Metanephros (tissue), 2 donors: ENCODE results near the gene HMCN2. TPM values are rescaled to one million over a fixed set of nuclear protein-coding genes. Genes with fewer than 3 reads are reported as not detected.

ENCODE experiments used
- small RNA-seq: library from RNA; depleted of rRNA; stranded (forward); fragments of <200 nt; gene quantifications from one replicate; pipeline ENCODE3, GENCODE V24; 2014; ENCODE audit warnings: low replicate concordance
- total RNA-seq: library from RNA; depleted of rRNA; stranded (reverse); fragments of >200 nt; gene quantifications from one replicate; pipeline ENCODE4 v1.2.3, GENCODE V29; 2014

Gene HMCN2, protein sequence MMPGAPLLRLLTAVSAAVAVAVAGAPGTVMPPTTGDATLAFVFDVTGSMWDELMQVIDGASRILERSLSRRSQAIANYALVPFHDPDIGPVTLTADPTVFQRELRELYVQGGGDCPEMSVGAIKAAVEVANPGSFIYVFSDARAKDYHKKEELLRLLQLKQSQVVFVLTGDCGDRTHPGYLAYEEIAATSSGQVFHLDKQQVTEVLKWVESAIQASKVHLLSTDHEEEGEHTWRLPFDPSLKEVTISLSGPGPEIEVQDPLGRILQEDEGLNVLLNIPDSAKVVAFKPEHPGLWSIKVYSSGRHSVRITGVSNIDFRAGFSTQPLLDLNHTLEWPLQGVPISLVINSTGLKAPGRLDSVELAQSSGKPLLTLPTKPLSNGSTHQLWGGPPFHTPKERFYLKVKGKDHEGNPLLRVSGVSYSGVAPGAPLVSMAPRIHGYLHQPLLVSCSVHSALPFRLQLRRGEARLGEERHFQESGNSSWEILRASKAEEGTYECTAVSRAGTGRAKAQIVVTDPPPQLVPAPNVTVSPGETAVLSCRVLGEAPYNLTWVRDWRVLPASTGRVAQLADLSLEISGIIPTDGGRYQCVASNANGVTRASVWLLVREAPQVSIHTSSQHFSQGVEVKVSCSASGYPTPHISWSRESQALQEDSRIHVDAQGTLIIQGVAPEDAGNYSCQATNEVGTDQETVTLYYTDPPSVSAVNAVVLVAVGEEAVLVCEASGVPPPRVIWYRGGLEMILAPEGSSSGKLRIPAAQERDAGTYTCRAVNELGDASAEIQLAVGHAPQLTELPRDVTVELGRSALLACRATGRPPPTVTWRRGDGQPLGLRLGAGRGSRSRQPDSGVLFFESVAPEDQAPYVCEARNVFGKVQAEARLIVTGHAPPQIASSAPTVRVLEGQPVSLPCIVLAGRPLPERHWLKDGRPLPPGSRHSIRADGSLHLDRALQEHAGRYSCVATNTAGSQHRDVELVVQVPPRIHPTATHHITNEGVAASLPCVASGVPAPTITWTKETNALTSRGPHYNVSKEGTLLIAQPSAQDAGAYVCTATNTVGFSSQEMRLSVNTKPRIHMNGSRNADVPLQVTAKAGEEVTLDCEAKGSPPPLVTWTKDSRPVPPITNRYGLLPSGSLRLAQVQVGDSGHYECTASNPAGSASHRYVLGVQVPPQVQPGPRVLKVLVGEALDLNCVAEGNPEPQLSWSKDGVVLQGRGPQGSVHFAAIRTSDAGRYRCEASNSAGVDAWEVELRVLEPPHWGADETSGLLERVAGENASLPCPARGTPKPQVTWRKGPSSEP (N-terminal part only)
- total RNA-seq: 5.9 TPM

DNA sequence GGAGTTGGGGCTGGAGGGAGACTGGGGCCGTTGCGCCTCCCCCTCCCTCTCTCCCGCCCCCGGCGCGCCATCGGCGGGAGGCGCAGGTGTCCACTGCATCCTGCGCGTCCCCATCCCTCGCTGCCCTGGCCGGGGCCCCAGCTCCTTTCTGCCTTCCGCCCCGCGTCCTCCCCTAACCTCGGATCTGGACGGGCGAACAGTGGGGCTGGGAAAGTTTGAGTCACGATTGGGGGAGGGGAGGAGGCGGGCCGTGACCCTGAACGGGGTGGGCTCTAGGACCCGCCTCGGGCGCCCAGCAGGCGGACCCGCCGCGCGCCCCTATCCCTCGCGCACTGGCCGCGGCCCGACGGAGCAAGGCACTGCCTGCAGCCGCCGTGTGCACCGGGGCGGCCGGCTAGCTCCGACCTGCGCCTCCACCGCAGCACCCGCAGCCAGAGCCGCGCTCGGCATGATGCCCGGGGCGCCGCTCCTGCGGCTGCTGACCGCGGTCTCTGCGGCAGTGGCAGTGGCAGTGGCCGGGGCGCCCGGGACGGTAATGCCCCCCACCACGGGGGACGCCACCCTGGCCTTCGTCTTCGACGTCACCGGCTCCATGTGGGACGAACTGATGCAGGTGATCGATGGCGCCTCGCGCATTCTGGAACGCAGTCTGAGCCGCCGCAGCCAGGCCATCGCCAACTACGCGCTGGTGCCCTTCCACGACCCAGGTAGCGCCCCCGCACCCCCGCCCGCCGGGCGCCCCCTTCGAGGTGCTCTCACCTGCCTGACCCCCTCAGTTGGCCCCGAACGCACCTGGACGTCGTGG, at the start of gene HMCN2:
HMCN2 (plus strand) TSS at position 330 of the 805 bp plus-strand sequence; CDS start at position 449, 119 bp downstream.

DNA sequence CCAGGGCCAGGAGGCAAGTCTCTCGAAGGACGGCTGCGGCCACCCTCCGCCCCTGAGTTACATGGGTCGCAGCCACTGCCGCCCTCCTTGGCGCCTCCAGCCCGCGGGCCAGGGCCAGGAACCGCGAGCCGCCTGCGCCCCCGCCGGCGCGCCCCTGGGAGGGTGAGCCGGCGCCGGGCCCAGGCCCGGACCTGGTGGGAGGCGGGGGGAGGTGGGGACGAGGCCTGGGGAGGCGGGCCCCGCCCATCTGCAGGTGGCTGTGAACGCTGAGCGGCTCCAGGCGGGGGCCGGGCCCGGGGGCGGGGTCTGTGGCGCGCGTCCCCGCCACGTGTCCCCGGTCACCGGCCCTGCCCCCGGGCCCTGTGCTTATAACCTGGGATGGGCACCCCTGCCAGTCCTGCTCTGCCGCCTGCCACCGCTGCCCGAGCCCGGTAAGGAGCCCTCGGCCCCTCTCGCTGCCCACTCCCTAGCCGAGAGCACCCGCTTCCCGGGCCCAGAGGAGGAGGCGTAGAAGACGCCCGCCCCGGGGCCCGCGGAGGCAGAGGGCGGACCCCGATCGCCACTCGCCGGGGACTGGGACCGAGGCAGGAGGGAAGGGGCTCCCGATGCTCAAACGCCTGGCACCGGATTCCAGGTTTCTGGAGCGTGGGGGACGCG, 179.1 kb downstream of the HMCN2 start, which contains the start of gene ASS1:
ASS1 (plus strand) TSS at position 397 of the 657 bp plus-strand sequence. CDS start 7,268 bp downstream, outside the sequence.

Small RNAs within 50 kb of the gene (small RNA-seq; reads per million reads assigned to genes)
- not detected for gene RN7SL665P

Other genes with a start within 250 kb of the HMCN2 start
- gene FNBP1, start 222.6 kb upstream of the HMCN2 start, total RNA-seq: 54.0 TPM
- gene GPR107, start 211.9 kb upstream of the HMCN2 start, total RNA-seq: 47.2 TPM
- gene NCS1, start 93.4 kb upstream of the HMCN2 start, total RNA-seq: 14.6 TPM
- gene ASS1, start 179.2 kb downstream of the HMCN2 start, total RNA-seq: 140 TPM